MM.1S (cell line): Measurements from ENCODE around the gene PACS2.

Experiments
- DNase-seq: peaks from one replicate; pipeline ENCODE4 v3.0.0-alpha.2; 2015
- H2AFZ ChIP-seq: fragments of 300-600 bp; sonication (generic); 2 replicates; pipeline ENCODE4 v1.6.0; 2016; ENCODE audit warnings: antibody characterized with exemption, low read length
- H3F3A ChIP-seq: fragments of 300-600 bp; sonication (generic); 2 replicates; pipeline ENCODE4 v1.6.1; 2016; ENCODE audit warnings: mild to moderate bottlenecking, antibody characterized with exemption, low read length, moderate library complexity, mixed read lengths; ENCODE audit not compliant: insufficient read depth
- H3K27ac ChIP-seq: fragments of 300-600 bp; sonication (generic); 2 replicates; pipeline ENCODE4 v1.5.1; 2016; ENCODE audit warnings: mild to moderate bottlenecking, low read length
- H3K27me3 ChIP-seq: fragments of 300-600 bp; sonication (generic); replicated peaks from 2 replicates; pipeline ENCODE4 v1.6.0; 2016; ENCODE audit warnings: low read length; ENCODE audit not compliant: insufficient read depth
- H3K36me3 ChIP-seq: fragments of 300-600 bp; sonication (generic); replicated peaks from 2 replicates; pipeline ENCODE4 v1.6.1; 2016; ENCODE audit warnings: mild to moderate bottlenecking, low read length, mixed read lengths; ENCODE audit not compliant: insufficient read depth
- H3K4me1 ChIP-seq: fragments of 300-600 bp; sonication (generic); 2 replicates; pipeline ENCODE4 v1.6.1; 2016; ENCODE audit warnings: low read length, mixed read lengths
- H3K4me2 ChIP-seq: fragments of 300-600 bp; sonication (generic); 2 replicates; pipeline ENCODE4 v1.6.0; 2016; ENCODE audit warnings: low read depth, low read length
- H3K4me3 ChIP-seq: fragments of 300-600 bp; sonication (generic); 2 replicates; pipeline ENCODE4 v1.5.1; 2016; ENCODE audit warnings: low read length, mixed read lengths
- H3K79me2 ChIP-seq: fragments of 300-600 bp; sonication (generic); 2 replicates; pipeline ENCODE4 v1.6.1; 2016; ENCODE audit warnings: mixed run types, low read length, mixed read lengths
- H3K9ac ChIP-seq: fragments of 300-600 bp; sonication (generic); 2 replicates; pipeline ENCODE4 v1.6.1; 2016; ENCODE audit warnings: low read length, mixed read lengths
- H3K9me2 ChIP-seq: fragments of 300-600 bp; sonication (generic); replicated peaks from 2 replicates; pipeline ENCODE4 v1.6.1; 2016; ENCODE audit warnings: mild to moderate bottlenecking, low read length, mixed read lengths; ENCODE audit not compliant: insufficient read depth
- H3K9me3 ChIP-seq: fragments of 300-600 bp; sonication (generic); replicated peaks from 2 replicates; pipeline ENCODE4 v1.6.1; 2016; ENCODE audit warnings: mild to moderate bottlenecking, low read length, mixed read lengths; ENCODE audit not compliant: insufficient read depth
- H4K20me1 ChIP-seq: fragments of 300-600 bp; sonication (generic); 2 replicates; pipeline ENCODE4 v1.6.1; 2016; ENCODE audit warnings: mild to moderate bottlenecking, low read length, moderate library complexity, mixed read lengths; ENCODE audit not compliant: insufficient read depth
- CTCF ChIP-seq: fragments of 300-600 bp; sonication (generic); IDR thresholded peaks from 2 replicates; pipeline ENCODE4 v1.5.1; 2016; ENCODE audit warnings: antibody characterized with exemption, low read length, mixed read lengths
- EZH2 ChIP-seq: fragments of 300-600 bp; sonication (generic); optimal IDR thresholded peaks from 2 replicates; pipeline ENCODE3; 2017; ENCODE audit warnings: low read depth, mild to moderate bottlenecking, antibody characterized with exemption, low read length, mixed read lengths
- EZH2phosphoT487 ChIP-seq: fragments of 300-600 bp; sonication (generic); IDR thresholded peaks from 2 replicates; pipeline ENCODE4 v1.6.1; 2018; ENCODE audit warnings: antibody characterized with exemption, low read length

The PACS2 gene

GRCh38 chr14:105337966-105338741 is 23.6 kb downstream of the PACS2 start:
- TF ChIP-seq EZH2phosphoT487: no peak
- TF ChIP-seq EZH2: no peak
- no peak for TF ChIP-seq CTCF
- H4K20me1 ChIP-seq: no peaks in the 10 kb centered on the region
- no peak for DNase-seq
- no peak overlapping the region for H3K27ac ChIP-seq
- H3K27me3 ChIP-seq: no peaks in the 10 kb centered on the region
- H3K36me3 ChIP-seq: no peaks in the 10 kb centered on the region
- no peaks in the 10 kb centered on the region for H3K9me3 ChIP-seq
- H2AFZ ChIP-seq: no peak overlapping the region
- H3F3A ChIP-seq: no peaks in the 10 kb centered on the region
- no peaks in the 10 kb centered on the region for H3K4me1 ChIP-seq
- no peak overlapping the region for H3K4me2 ChIP-seq
- H3K4me3 ChIP-seq: no peak overlapping the region
- H3K79me2 ChIP-seq: no peaks in the 10 kb centered on the region
- no peak overlapping the region for H3K9ac ChIP-seq
- H3K9me2 ChIP-seq: no peaks in the 10 kb centered on the region

- Histone ChIP-seq H3K9ac (no peak overlapping the region), H3K79me2 (no peaks in the 10 kb centered on the region), H3K4me3 (no peak overlapping the region), H3K27me3 (no peaks in the 10 kb centered on the region), H3K36me3 (no peaks in the 10 kb centered on the region), H3K4me2 (no peak overlapping the region), H3F3A (no peaks in the 10 kb centered on the region), H4K20me1 (no peaks in the 10 kb centered on the region), H3K9me2 (no peaks in the 10 kb centered on the region), H3K4me1 (no peaks in the 10 kb centered on the region), H3K9me3 (no peaks in the 10 kb centered on the region), H3K27ac (no peak overlapping the region), H2AFZ (no peak overlapping the region)
- DNase-seq: no peak
- TF ChIP-seq CTCF (no peak), EZH2 (no peak)
Measured at GRCh38 chr14:105340821-105341733, 26.5 kb downstream of the PACS2 start.

- no peaks in the 10 kb centered on the region for H3K79me2 ChIP-seq
- H3K4me2 ChIP-seq: no peak overlapping the region
- no peaks in the 10 kb centered on the region for H3K9me2 ChIP-seq
- TF ChIP-seq CTCF (no peak), EZH2 (no peak), EZH2phosphoT487 (no peak)
- H3K27me3 ChIP-seq: no peaks in the 10 kb centered on the region
- no peak overlapping the region for H3K4me3 ChIP-seq
- no peaks in the 10 kb centered on the region for H3K36me3 ChIP-seq
- H3K9ac ChIP-seq: no peak overlapping the region
- no peaks in the 10 kb centered on the region for H4K20me1 ChIP-seq
- H2AFZ ChIP-seq: no peak overlapping the region
- H3K4me1 ChIP-seq: no peaks in the 10 kb centered on the region
- no peak overlapping the region for H3K27ac ChIP-seq
- DNase-seq: no peak
- no peaks in the 10 kb centered on the region for H3F3A ChIP-seq
- H3K9me3 ChIP-seq: no peaks in the 10 kb centered on the region
Measured at GRCh38 chr14:105343194-105343593, 28.6 kb downstream of the PACS2 start.
